Cerebellar cortex (tissue), 1 donor: ENCODE data around the gene MAGEF1.

Source experiments
- DNase-seq: peaks from one replicate; pipeline ENCODE4 v3.0.0-alpha.2; 2015; ENCODE audit warnings: low spot score

Gene MAGEF1, protein sequence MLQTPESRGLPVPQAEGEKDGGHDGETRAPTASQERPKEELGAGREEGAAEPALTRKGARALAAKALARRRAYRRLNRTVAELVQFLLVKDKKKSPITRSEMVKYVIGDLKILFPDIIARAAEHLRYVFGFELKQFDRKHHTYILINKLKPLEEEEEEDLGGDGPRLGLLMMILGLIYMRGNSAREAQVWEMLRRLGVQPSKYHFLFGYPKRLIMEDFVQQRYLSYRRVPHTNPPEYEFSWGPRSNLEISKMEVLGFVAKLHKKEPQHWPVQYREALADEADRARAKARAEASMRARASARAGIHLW

DNA sequence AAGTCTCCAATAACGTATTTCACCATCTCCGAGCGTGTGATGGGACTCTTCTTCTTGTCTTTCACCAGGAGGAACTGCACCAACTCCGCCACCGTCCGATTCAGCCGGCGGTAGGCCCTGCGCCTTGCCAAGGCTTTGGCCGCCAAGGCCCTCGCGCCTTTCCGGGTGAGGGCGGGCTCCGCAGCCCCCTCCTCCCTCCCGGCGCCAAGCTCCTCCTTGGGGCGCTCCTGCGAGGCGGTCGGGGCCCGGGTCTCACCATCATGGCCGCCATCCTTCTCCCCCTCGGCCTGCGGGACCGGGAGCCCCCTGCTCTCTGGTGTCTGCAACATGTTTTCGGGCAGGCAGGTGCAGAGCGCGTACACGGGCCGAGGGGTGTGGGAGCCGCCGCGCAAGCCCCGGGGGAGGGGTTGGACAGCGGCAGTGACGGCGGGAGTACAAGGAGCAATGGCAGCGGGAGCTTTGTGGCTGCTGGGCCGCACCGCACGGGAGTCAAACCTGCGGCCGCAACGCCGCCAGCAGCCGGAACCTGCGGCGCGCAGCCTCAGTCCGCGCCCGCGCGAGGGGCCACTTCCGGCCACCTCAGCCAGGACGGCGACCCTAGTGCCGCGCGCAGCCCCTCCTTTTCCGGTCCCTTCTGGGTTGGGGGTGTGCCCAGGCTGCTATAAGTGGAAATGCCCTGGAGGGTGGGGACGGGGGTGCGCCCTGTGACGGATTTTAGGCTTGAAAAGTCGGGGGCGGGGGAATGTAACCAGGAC, at the start of gene MAGEF1:
Gene MAGEF1 (minus strand): TSS at position 572 of the 755 bp plus-strand sequence. CDS start 243 bp downstream, at position 329.
- DNase-seq, result peak; percentile 88

DNA sequence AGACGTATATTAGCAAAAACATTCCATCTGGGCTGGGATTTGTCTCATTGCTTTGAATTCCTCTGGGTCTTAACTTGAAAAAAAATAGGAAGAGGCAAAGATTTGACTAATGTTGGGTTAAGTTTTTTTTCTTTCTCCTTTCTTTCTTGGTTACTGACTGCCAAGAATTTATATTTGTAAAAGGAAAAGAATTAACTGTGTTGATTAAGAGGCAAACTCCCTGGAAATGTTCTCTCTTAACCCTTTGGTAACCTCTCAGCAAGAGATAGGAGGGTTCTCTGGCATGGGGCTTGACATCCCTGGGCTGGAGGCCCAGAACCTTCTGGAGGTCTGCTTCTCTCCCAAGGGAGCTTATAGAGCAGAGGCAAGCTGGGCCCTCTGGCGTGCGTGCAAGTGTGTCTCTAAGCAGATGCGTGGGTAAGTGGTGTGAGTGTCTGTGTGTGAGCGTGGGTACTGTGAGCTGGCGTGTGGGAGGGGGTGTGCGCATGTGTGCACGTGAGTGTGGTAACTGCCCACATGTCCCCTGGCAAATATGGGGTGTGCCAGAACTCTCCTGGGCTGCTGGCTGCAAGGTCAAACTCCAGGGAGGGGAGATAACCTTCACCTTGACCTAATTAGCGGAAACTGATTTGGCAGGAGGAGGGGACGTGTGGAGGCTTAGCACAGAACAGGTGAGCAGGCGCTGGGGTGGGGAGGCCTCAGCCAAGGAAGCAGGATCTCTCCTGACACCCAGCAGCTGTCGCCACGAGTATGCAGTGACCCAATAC, 49.4 kb upstream of the MAGEF1 start:
- DNase-seq, result no peak

DNA sequence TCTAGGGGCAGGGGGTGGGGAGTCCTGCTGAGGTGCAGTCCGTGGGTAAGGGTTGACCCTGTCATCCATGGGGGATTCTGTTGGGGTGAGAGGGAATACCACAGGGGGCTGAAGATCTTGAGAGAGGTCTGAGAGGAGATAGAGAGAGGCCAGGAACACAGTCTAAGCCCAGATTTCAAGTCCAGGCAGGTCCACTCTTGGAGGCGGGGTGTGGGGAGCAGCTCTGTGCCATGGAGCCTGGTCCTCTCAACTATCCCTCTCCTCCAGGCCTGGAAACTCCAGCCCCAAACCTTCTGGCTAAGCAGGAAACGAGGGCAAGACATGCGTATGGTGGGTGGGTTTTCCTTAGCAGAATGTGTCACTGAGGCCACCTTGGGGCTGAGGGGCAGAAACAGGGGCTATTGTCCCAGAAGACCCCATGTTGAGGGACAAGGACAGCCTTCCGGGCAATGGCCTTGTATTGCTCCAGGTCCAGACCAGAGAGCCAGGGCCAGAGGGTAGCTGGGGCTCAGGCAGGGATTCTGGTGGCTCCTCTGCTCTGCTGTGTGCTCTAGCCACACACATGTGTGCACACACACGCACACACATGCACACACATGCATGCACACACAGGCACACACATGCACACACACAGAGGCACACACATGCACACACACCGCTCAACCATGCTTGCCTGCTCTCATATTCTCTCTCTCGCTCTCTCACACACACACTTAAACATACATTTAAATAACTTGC, 48.6 kb upstream of the MAGEF1 start:
- DNase-seq, result no peak

DNA sequence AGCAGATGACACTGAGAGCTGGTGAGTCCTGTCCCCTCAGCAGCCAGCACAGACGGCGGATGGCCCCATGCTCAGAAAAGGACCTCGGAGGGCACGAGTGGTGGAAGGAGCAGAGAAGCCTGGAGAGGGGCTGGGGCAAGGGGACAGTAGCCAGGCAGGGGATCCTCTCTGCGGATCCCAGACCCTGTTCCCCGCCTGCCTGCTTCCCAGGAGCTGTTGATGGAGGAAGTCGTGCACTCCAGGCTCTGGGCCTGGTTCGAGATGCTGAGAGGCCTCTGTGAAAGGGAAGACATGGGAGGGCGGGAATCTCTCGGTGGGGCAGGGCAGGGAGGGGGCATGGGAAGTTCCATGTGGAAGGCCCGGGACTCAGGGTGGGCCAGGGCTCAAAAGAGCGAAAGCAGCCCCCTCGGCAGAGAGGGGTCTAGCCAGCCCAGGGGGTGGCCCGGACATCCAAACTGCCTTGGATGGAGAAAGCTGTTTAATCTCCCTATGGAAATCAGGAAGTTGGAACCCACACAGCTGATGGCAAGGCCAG, 47.9 kb upstream of the MAGEF1 start:
- no peak for DNase-seq

DNA sequence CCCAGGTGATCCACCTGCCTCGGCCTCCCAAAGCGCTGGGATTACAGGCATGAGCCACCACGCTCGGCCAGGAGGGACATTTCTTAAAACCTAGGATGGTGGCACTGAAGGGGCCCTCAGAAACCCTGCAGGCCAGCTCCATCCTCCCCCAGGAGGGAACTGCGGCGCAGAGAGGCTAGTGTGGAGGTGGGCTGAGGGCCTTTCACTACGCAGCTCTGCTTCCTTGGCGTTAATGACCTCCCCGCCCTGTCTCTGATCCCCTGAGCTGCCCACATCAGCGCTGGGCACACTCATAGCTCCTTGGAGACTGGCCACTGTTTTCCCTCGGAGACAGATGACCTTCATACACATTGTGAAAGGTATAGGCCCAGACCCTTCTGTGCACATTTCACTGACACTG, 46.2 kb upstream of the MAGEF1 start:
- DNase-seq, result no peak

DNA sequence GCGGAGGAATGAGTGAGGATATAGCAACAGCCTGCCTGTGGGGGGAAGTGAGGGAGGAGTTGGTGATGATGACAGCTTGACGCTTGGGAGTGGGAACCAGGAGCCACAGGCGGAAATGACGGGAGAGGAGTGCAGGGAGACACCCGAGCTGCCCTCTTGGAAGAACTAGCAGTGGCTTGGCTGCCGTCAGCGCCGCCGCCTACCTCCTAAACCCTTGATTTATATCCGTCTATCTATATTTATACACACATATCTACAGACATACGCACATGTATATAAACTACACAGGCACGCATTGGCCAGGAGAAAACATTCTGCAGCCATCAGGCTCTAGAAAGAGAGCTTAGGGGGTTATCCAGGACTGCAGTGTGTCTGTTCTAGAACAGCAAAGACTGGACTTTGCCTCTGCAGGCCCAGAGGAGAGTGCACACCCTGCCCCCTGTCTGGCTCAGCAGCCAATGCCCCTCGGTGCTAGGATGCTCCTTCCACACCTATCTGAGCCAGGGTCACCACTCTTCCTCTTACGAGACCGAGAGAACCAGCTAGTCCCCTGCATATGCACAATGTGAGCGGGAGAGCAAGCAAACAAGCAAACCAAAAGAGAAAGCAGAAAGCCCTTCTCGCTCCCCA, 45.3 kb upstream of the MAGEF1 start:
- no peak for DNase-seq

DNA sequence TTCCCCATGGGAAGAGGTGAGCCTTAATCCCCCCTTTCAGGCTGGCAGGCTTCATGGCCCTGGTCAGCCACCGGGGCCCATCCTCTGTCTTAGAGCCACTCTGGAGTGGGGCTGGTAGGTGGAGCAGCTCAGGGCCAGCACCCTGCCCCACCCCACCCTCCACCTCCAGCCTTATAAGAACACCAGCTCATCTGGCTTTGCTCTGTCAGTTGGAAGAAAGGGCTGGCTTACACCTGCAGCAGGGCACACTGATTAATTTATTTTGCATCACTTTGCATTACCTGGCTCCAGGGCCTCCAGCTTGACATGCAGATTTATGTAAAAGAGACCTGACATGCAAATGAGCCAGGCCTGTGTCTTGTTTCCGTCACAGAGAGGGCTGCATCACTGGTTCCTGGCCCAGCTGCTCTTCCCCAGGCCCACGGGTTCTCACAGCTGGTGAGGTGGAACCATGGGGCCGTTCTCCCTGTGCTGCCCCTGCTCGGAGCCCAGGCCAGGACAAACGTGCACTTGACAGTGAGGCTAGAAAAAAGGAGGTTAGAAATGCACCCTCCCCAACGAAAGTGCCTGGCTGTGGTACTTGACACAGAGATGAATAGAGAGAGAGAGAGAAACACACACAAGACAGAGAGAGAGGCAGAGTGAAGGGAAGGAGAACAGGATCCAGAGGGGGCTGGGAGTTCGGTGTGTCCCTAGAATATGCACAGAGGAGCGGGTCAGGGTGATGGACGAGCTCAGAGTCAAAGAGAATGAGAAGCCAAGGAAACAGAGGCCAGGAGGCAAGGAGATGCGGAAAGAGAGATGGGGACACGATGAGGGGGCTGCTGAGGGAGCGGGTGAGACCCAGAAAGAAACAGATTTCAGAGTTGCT, 44.5 kb upstream of the MAGEF1 start:
- no peak for DNase-seq

DNA sequence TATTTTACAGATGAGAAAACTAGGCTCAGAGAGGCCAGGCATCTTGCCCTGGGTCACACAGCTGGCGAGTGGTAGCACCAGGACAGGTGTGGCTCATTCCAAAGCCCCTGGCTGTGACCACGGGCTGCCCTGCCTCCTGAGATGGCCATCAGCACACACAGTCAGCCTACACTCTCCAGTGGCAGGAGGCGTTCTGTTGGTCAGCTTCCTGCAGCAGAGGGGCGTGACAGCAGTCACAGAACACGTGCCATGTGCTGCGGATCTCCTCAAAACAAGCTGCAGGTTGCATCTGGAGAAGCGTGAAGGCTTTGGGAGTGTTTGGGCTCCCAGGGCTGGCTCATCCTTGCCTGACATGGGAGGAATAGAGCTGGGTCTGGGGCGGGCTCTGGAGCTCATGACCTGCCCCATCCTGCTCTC, 43.5 kb upstream of the MAGEF1 start:
- DNase-seq, result no peak

DNA sequence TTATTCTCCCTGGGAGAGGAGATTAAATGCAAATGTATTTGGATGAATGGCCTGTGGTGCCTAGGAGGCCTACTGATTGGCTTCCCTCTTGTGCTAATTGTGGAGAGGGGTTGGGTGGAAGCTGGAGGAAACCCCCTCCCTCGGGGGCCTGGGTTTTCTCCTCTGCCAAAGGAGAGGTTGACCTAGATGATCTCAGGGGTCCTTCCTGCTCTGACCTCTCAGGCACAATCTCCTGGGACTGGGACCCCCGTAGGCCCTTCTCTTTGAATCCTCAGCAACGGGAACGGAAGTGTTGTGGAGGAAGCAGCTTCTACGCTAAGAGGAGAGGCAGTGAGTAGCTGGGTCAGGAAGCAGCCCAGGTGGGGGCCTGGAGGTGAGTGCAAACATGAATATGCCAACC, 40.5 kb upstream of the MAGEF1 start:
- DNase-seq, result no peak

DNA sequence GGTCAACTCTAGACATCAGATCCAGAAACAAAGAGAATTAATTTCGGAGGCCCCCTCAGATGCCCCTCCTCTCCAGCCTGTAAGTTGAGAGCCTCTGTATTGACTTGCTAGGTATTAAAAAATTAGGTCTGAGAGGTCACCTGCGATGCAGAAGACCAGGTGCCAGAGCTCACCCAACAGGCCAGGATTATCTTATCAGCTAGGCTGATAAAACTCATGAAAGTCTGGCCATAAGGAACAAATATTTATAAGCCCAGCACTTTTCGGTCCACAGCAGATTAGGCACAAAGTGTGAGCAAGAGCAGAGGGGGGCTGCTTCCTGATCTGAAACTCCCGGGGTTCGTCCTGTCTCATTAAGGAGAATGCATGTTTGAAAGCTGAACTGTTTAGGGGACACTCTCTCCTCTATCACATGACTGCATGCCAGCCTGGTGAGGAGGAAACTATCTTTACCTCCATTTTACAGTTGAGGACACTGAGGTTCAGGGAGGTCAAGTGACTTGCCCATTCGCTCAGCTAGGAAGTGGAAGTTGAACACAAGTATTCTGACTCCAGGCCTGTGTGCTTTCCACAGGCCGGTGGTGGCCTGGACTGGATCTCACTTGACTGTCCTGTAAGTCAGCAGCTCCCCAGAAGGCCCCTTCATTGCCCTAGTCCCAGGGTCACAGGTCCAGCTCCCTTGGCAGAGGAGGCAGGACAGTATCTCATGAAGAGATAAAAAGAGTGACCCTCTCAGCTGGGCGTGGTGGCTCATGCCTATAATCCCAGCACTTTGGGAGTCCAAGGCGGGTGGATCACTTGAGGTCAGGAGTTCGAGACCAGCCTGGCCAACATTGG, 39.6 kb upstream of the MAGEF1 start:
- no peak for DNase-seq

DNA sequence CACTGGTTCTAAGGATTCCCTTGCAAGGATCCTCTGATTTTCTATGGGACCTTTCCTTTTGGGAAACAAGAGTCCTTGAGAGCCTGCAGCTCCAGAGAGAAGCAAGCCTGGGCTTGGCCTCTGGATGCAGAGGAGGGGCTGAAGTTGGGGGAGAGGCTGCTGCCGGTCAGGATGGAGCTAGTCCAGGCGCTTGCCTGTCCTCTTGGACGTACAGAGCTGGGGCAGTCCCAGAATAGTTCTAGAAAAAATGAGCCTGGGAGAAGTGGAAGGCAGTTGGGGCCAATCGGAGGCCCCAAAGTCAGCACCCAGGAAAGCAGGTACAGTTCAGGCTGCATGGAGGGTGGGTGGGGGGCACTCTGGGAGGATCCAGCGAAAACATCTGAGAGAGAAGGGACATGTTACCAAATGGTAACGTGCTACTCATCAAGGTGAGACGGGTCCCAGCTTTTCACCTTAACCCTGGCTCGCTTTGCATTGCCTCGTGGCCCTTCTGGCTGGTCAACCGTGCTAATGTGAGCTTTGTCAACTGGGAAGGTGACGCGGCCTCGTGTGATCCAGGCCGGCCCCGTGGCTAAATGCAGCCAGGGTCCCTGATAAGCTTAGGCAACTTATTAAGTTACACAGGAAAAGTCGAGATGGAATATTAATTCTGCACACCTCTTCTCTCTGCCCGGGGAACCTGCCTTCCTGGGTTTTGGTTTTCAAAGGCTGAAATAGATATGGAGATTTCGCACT, 38.7 kb upstream of the MAGEF1 start:
- no peak for DNase-seq

DNA sequence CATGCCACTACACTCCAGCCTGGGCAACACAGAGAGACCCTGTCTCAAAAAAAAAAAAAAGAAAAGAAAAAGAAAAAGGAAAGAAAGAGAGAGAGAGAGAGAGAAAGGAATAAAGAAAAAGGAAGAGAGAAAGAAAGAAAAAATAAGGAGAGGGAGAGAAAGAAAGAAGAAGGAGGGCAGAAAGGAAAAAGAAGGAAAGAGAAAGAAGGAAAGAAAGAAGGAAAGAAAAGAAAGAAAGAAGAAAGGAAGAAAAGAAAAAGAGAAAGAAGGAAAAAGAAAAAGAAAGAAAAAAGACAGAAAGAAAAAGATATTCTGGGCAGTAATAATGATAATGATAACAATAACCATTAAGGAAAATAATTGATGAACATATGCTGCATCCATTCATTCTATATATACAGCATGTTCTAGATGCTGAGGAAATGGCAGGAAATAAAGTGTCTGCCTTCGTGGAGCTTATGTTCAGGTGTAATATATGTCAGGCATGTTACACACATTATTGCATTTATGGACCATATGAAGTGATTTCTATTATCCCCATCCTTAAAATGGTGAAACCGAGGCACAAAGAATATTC, 37.4 kb upstream of the MAGEF1 start:
- DNase-seq, result no peak

DNA sequence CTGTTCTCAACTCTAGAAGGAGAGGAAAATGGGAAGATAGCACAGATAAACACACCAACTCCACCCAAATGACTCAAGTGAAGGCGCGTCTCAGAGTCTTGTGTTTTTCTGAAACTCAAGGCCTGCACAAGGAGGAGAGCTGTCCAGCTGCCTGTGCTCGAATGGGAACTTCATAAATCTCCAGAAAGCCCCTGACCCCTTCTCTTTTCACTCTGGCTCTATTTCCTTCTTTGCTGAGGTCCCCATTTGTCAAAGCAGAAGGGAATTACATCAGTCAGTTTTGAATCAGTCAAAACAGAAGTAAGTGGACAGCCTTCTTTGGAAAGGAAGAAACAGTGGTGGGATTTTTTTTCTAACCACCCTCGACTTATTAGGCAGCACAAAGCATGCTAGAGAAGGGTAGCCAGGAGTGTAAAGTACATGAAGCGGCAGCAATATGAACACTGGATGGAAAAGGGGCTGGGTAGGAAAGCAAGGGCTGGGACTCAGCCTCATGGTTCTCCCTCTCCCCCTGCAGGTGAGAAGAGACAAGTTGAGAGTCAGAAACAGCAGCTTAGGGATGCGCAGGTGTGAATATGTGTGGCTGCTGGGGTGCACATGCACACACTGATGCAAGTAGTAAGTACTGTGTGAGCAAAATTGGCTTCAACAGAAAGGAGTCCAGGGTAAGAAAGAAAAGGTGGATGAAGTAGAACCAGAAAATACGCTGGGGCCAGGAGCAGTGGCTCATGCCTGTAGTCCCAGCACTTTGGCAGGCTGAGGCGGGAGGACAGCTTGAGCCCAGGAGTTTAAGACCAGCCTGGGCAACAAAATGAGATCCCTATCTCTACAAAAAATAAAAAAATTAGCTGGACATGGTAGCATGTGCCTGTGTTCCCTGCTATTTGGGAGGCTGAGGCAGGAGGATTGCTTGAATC, 36.6 kb upstream of the MAGEF1 start:
- DNase-seq, result peak; percentile 32

DNA sequence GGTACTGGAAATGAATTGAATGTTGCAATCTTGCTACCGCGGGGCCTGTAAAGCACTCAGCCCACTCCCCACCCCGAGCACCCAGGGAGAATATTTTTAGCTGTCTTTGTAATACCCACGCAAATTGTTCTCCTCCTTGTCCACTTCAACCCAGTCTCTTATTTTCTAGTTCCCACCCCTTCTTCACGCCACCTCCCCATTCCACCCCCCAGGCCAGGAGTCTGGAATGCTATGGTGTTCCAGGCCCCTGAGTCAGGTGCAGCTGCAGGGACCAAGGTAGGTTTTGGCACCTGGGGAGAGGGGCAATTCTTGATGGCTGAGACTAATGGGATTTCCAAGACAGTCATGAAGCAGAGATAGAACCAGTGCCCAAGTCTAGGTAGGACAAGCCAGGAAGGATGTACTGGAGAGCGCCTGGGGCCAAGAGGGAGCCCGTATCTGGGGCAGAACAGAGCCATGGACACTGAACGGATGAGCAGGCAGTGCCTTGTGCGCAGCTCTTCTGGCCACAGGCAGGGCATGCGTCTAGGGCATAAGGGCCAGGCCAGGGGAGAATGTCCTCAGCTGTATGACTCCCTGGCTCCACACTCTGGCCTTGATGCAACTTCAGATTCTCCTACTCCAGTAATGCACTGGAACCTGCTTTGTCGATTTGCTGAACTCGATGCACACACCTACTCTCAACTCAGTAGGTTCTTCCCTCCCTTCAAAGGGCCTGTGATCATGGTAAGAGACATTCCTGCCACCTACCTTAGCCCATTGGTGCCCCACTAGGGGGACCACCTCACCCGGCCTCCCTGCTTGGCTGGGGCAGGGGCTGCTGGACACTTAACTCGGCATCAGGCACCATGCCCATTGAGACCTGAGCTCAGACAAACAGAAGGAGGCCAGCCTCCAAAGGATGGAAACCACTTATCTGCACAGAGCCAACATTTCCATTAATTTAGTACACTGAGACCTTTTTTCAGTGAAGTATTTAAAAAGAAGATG, 34.6 kb upstream of the MAGEF1 start:
- no peak for DNase-seq

DNA sequence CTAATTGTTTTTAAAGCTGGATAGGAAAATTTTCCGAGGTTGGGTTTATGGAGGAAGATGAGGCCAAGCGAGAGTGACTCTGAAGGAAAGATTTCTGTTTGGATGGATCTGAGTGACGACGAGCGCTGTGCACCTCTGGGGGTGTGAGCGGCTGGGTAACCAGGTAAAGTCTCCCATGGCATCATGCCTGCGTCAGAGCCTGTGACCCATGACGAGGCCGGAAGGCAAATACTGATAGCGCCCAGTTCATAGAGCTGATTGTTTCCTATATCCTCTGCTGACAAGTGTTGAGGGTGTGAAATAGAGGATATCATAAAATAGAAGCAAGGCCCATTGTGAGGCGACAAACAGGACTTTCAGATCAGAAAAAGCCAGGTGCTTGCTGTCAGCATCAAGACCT, 33.7 kb upstream of the MAGEF1 start:
- no peak for DNase-seq

DNA sequence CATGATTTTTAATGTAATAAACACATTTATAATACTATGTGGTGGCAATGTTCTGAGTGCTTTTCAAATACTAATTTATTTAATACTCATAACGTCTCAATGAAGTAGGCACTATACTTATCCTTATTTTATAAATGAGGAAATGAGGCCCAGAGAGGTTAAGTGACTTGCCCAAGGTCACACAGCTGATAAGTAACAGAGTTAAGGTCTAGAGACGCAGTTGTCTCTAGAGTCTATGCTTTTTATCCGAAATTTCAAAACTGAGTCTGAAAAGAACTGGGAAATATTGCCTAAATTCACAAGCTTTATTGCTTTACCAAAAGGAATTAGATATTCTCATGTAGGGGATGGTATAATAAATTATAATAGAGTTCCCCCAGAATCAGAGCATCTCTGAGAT, 31.4 kb upstream of the MAGEF1 start:
- DNase-seq, result no peak
